ENCODE data around the gene MAP3K3. TPM values are rescaled to one million over a fixed set of nuclear protein-coding genes. Genes with fewer than 3 reads are reported as not detected.
A peak's percentile ranks its signal among the peaks of the same experiment; 100 is the strongest.

The MAP3K3 gene
- total and polyA plus RNA-seq, 9 of the 15 experiments (the other 6 are each of a cell fraction or from before 2014, with no cell fraction given), result 0.69 to 16.5 (median 12.1) TPM

- no peak for TF ChIP-seq NKRF (IDR thresholded peaks at IDR 0.05; ENCODE audit: borderline replicate concordance)
- no peak for TF ChIP-seq ZNF436 (CRISPR knock-in tag; IDR thresholded peaks at IDR 0.05)
- no peak for TF ChIP-seq ZNF277 (CRISPR knock-in tag; IDR thresholded peaks at IDR 0.05; ENCODE audit: borderline replicate concordance)
- peak; percentile 73 for TF ChIP-seq MTA3 (IDR thresholded peaks at IDR 0.05; ENCODE audit: borderline replicate concordance)
- TF ChIP-seq CHD1 (IDR thresholded peaks at IDR 0.05; ENCODE audit: low read length), result no peak
- no peak for TF ChIP-seq KAT8 (IDR thresholded peaks at IDR 0.05; ENCODE audit: low read depth)
- TF ChIP-seq HNRNPL (IDR thresholded peaks at IDR 0.05; ENCODE audit: low read depth, low read length), result peak; percentile 40; the same call in 1 of the 2 replicates
- TF ChIP-seq HMGXB4 (CRISPR knock-in tag; IDR thresholded peaks at IDR 0.05), result no peak
- TF ChIP-seq ZMIZ1 (IDR thresholded peaks at IDR 0.05; ENCODE audit: low read depth in 2 of 2, low read length in 2 of 2), result no peak
- TF ChIP-seq, protein P1, sequence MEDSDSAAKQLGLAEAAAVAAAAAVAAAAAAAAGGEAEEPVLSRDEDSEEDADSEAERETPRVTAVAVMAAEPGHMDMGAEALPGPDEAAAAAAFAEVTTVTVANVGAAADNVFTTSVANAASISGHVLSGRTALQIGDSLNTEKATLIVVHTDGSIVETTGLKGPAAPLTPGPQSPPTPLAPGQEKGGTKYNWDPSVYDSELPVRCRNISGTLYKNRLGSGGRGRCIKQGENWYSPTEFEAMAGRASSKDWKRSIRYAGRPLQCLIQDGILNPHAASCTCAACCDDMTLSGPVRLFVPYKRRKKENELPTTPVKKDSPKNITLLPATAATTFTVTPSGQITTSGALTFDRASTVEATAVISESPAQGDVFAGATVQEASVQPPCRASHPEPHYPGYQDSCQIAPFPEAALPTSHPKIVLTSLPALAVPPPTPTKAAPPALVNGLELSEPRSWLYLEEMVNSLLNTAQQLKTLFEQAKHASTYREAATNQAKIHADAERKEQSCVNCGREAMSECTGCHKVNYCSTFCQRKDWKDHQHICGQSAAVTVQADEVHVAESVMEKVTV (CRISPR knock-in tag; IDR thresholded peaks at IDR 0.05), result no peak
- TF ChIP-seq KAT7 (CRISPR knock-in tag; IDR thresholded peaks at IDR 0.05; ENCODE audit: borderline replicate concordance), result no peak
- TF ChIP-seq KDM4B (IDR thresholded peaks at IDR 0.05; ENCODE audit: borderline replicate concordance in 2 of 2, low read depth in 1 of 2), result peak in 1 of 2 experiments; percentile 85; a peak in 1 of 4 replicates
- TF ChIP-seq ELK1 (CRISPR knock-in tag; IDR thresholded peaks at IDR 0.05), result no peak
- no peak for TF ChIP-seq KLF1 (tag; IDR thresholded peaks at IDR 0.05)
Measured at GRCh38 chr17:63621684-63622573, at the start of gene MAP3K3 (continued).
